ENCODE results near the gene SELENBP1. TPM values are rescaled to one million over a fixed set of nuclear protein-coding genes. Genes with fewer than 3 reads are reported as not detected.

Gene SELENBP1
- total RNA-seq, 1 donor from 2014 or later, result 46.2 TPM

- DNase-seq, result no peak
These were observed 28.9 kb downstream of the SELENBP1 start for GRCh38 chr1:151343587-151343986.

GRCh38 chr1:151342569-151342968 lies 29.9 kb downstream of the SELENBP1 start:
- no peak for DNase-seq

GRCh38 chr1:151342021-151342420 lies 30.5 kb downstream of the SELENBP1 start:
- DNase-seq, result no peak

- DNase-seq, result peak; percentile 84
These were observed 31.4 kb downstream of the SELENBP1 start for GRCh38 chr1:151340870-151341754.

- DNase-seq, result no peak
These were observed 35.9 kb downstream of the SELENBP1 start for GRCh38 chr1:151336556-151336955.

- no peak for DNase-seq
These were observed 37.7 kb downstream of the SELENBP1 start for GRCh38 chr1:151334822-151335221.

- DNase-seq, result peak; percentile 13
These were observed 44.4 kb downstream of the SELENBP1 start for GRCh38 chr1:151327903-151328674.

GRCh38 chr1:151327223-151327902 lies 45.1 kb downstream of the SELENBP1 start, which contains the start of gene PI4KB:
Gene PI4KB (minus strand): TSS chr1:151327416. CDS start chr1:151316481, 10,935 bp downstream.
- peak; percentile 97 for DNase-seq

- DNase-seq, result peak; percentile 62
These were observed 45.8 kb downstream of the SELENBP1 start for GRCh38 chr1:151326619-151327222.

GRCh38 chr1:151325646-151326429 lies 46.7 kb downstream of the SELENBP1 start:
- no peak for DNase-seq

GRCh38 chr1:151325231-151325630 lies 47.3 kb downstream of the SELENBP1 start:
- no peak for DNase-seq

- no peak for DNase-seq
These were observed 48.0 kb downstream of the SELENBP1 start for GRCh38 chr1:151324390-151324930.

- no peak for DNase-seq
These were observed 53.5 kb downstream of the SELENBP1 start for GRCh38 chr1:151318975-151319374.

- no peak for DNase-seq
These were observed 56.8 kb downstream of the SELENBP1 start for GRCh38 chr1:151315565-151316235.

Other genes starting within 250 kb of the SELENBP1 start
- 10.7 TPM for gene SEMA6C, start 226.1 kb downstream of the SELENBP1 start, total RNA-seq
- 2.2 TPM for gene TNFAIP8L2, start 216.1 kb downstream of the SELENBP1 start, total RNA-seq
- gene LYSMD1, start 206.8 kb downstream of the SELENBP1 start, total RNA-seq, result 7.3 TPM
- gene SCNM1, start 206.6 kb downstream of the SELENBP1 start, total RNA-seq, result 19.2 TPM
- gene TMOD4, start 196.7 kb downstream of the SELENBP1 start, total RNA-seq, result 8.0 TPM
- 28.1 TPM for gene VPS72, start 182.5 kb downstream of the SELENBP1 start, total RNA-seq
- 70.1 TPM for gene PIP5K1A, start 174.2 kb downstream of the SELENBP1 start, total RNA-seq
- gene PSMD4, start 118.0 kb downstream of the SELENBP1 start, total RNA-seq, result 88.1 TPM
- gene ZNF687, start 90.4 kb downstream of the SELENBP1 start, total RNA-seq, result 8.4 TPM
- gene PI4KB, start 45.3 kb downstream of the SELENBP1 start, total RNA-seq, result 39.9 TPM
- gene RFX5, start 25.5 kb downstream of the SELENBP1 start, total RNA-seq, result 22.8 TPM
- gene PSMB4, start 26.9 kb upstream of the SELENBP1 start, total RNA-seq, result 176 TPM
- gene POGZ, start 86.8 kb upstream of the SELENBP1 start, total RNA-seq, result 53.0 TPM
- 6.0 TPM for gene CGN, start 138.7 kb upstream of the SELENBP1 start, total RNA-seq
- 33.3 TPM for gene TUFT1, start 167.6 kb upstream of the SELENBP1 start, total RNA-seq
- 33.4 TPM for gene SNX27, start 239.3 kb upstream of the SELENBP1 start, total RNA-seq

All from skin of body (tissue), 2 donors.